SK-N-SH treated with all-trans-retinoic acid at 6 μM for 48 hours (cell line): ENCODE results near the gene ACYP1.

Experiments used
- ATAC-seq: fragments of 200-7000 bp; cut with Tn5 transposase; 3 replicates; pipeline ENCODE4 v1.9.1; 2020; ENCODE audit warnings: mild to moderate bottlenecking, moderate library complexity
- ARNTL ChIP-seq: fragments of 450-650 bp; formaldehyde crosslinking; IDR thresholded peaks from 2 replicates; pipeline ENCODE4 v1.5.0; 2020; ENCODE audit warnings: low read depth, mild to moderate bottlenecking, moderate library complexity, borderline replicate concordance
- BACH2 ChIP-seq: fragments of 250-450 bp; sonication (Bioruptor Pico); IDR thresholded peaks from 2 replicates; pipeline ENCODE4 v1.9.0; 2021; ENCODE audit warnings: mild to moderate bottlenecking, borderline replicate concordance
- CSDC2 ChIP-seq: fragments of 250-450 bp; sonication (Bioruptor Pico); IDR thresholded peaks from 2 replicates; pipeline ENCODE4 v1.5.0; 2020; ENCODE audit warnings: mild to moderate bottlenecking, moderate library complexity
- ESRRG ChIP-seq: fragments of 250-450 bp; sonication (Bioruptor Pico); IDR thresholded peaks from 2 replicates; pipeline ENCODE4 v1.6.1; 2021; ENCODE audit warnings: mild to moderate bottlenecking
- GLIS3 ChIP-seq: fragments of 250-450 bp; sonication (Bioruptor Pico); IDR thresholded peaks from 2 replicates; pipeline ENCODE4 v1.5.0; 2020; ENCODE audit warnings: mild to moderate bottlenecking, moderate library complexity
- ISL1 ChIP-seq: fragments of 250-450 bp; sonication (Bioruptor Pico); IDR thresholded peaks from 2 replicates; pipeline ENCODE4 v2.1.2; 2022; ENCODE audit warnings: mild to moderate bottlenecking, moderate library complexity
- OSR1 ChIP-seq: fragments of 250-450 bp; sonication (Bioruptor Pico); IDR thresholded peaks from 2 replicates; pipeline ENCODE4 v1.8.0; 2022; ENCODE audit warnings: moderate library complexity, mild to moderate bottlenecking, inconsistent platforms
- PATZ1 ChIP-seq: fragments of 250-450 bp; sonication (Bioruptor Pico); IDR thresholded peaks from 2 replicates; pipeline ENCODE4 v1.8.0; 2020; ENCODE audit warnings: mild to moderate bottlenecking, moderate library complexity, borderline replicate concordance
- PPARA ChIP-seq: fragments of 250-450 bp; sonication (Bioruptor Pico); IDR thresholded peaks from 2 replicates; pipeline ENCODE4 v1.5.0; 2020; ENCODE audit warnings: mild to moderate bottlenecking, borderline replicate concordance
- RARB ChIP-seq: fragments of 250-450 bp; sonication (Bioruptor Pico); IDR thresholded peaks from 2 replicates; pipeline ENCODE4 v1.8.0; 2021; ENCODE audit warnings: mild to moderate bottlenecking, moderate library complexity
- SNAI2 ChIP-seq: fragments of 250-450 bp; sonication (Bioruptor Pico); IDR thresholded peaks from 2 replicates; pipeline ENCODE4 v1.5.0; 2020; ENCODE audit warnings: mild to moderate bottlenecking, moderate library complexity
- TCF4 ChIP-seq: fragments of 250-450 bp; sonication (Bioruptor Pico); IDR thresholded peaks from 2 replicates; pipeline ENCODE4 v1.8.0; 2021; ENCODE audit warnings: mild to moderate bottlenecking, moderate library complexity, borderline replicate concordance
- TOX ChIP-seq: fragments of 250-450 bp; sonication (Bioruptor Pico); IDR thresholded peaks from 2 replicates; pipeline ENCODE4 v1.8.0; 2021; ENCODE audit warnings: mild to moderate bottlenecking, moderate library complexity, borderline replicate concordance
- ZFP3 ChIP-seq: fragments of 250-450 bp; sonication (Bioruptor Pico); IDR thresholded peaks from 2 replicates; pipeline ENCODE4 v1.5.0; 2020; ENCODE audit warnings: mild to moderate bottlenecking, moderate library complexity
- ZFP30 ChIP-seq: fragments of 450-650 bp; formaldehyde crosslinking; IDR thresholded peaks from 2 replicates; pipeline ENCODE4 v1.5.0; 2022; ENCODE audit warnings: mild to moderate bottlenecking, moderate library complexity
- ZNF565 ChIP-seq: fragments of 450-650 bp; formaldehyde crosslinking; conservative IDR thresholded peaks from 2 replicates; pipeline ENCODE4 v1.5.0; 2020; ENCODE audit warnings: low read depth, mild to moderate bottlenecking, moderate library complexity
- ZNF70 ChIP-seq: fragments of 450-650 bp; formaldehyde crosslinking; IDR thresholded peaks from 2 replicates; pipeline ENCODE4 v1.5.0; 2020; ENCODE audit warnings: mild to moderate bottlenecking, moderate library complexity
- ZNF8 ChIP-seq: fragments of 450-650 bp; formaldehyde crosslinking; IDR thresholded peaks from 2 replicates; pipeline ENCODE4 v1.5.0; 2020; ENCODE audit warnings: mild to moderate bottlenecking, moderate library complexity
- TF ChIP-seq, protein P1 (sequence below): fragments of 250-450 bp; sonication (Bioruptor Pico); IDR thresholded peaks from 2 replicates; pipeline ENCODE4 v1.8.0; 2021; ENCODE audit warnings: low read depth, mild to moderate bottlenecking, moderate library complexity, borderline replicate concordance
- TF ChIP-seq, protein P2 (sequence below): fragments of 250-450 bp; sonication (Bioruptor Pico); IDR thresholded peaks from 2 replicates; pipeline ENCODE4 v1.5.1; 2020; ENCODE audit warnings: low read depth, mild to moderate bottlenecking, moderate library complexity
- TF ChIP-seq, protein P3 (sequence below): fragments of 250-450 bp; sonication (Bioruptor Pico); IDR thresholded peaks from 2 replicates; pipeline ENCODE4 v1.5.0; 2020; ENCODE audit warnings: mild to moderate bottlenecking, moderate library complexity

Gene ACYP1

GRCh38 chr14:75095690-75096089 lies 31.9 kb upstream of the ACYP1 start:
- ATAC-seq, result no peak
- no peak for TF ChIP-seq ZNF565 (CRISPR knock-in tag)
- no peak for TF ChIP-seq OSR1
- no peak for TF ChIP-seq SNAI2 (CRISPR knock-in tag)
- TF ChIP-seq, protein P1, sequence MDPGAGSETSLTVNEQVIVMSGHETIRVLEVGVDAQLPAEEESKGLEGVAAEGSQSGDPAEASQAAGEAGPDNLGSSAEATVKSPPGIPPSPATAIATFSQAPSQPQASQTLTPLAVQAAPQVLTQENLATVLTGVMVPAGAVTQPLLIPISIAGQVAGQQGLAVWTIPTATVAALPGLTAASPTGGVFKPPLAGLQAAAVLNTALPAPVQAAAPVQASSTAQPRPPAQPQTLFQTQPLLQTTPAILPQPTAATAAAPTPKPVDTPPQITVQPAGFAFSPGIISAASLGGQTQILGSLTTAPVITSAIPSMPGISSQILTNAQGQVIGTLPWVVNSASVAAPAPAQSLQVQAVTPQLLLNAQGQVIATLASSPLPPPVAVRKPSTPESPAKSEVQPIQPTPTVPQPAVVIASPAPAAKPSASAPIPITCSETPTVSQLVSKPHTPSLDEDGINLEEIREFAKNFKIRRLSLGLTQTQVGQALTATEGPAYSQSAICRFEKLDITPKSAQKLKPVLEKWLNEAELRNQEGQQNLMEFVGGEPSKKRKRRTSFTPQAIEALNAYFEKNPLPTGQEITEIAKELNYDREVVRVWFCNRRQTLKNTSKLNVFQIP (CRISPR knock-in tag), result no peak
- TF ChIP-seq, protein P2, sequence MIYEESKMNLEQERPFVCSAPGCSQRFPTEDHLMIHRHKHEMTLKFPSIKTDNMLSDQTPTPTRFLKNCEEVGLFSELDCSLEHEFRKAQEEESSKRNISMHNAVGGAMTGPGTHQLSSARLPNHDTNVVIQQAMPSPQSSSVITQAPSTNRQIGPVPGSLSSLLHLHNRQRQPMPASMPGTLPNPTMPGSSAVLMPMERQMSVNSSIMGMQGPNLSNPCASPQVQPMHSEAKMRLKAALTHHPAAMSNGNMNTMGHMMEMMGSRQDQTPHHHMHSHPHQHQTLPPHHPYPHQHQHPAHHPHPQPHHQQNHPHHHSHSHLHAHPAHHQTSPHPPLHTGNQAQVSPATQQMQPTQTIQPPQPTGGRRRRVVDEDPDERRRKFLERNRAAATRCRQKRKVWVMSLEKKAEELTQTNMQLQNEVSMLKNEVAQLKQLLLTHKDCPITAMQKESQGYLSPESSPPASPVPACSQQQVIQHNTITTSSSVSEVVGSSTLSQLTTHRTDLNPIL (CRISPR knock-in tag), result no peak
- no peak for TF ChIP-seq TCF4 (CRISPR knock-in tag)

DNA sequence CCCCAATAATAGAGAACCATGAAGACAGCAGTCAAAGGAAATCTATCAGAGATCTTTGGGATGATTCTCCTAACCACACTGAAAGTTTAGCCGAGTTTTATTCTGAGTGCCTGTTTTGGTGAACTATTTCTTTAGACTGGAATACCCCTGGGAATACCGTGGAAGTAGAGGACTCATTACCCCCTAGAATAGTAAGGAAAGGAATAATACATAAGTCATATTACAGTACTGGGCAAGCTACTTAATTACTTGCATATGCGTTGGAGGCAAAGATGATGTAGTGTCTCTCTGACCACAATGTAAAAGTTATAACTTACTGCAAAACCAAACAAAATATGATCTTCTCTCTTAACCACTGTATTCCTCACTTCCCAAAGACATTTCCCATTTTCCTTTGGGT lies 31.1 kb upstream of the ACYP1 start:
- no peak for ATAC-seq
- TF ChIP-seq TCF4 (CRISPR knock-in tag) (no peak), ZNF565 (CRISPR knock-in tag) (no peak), RARB (CRISPR knock-in tag) (no peak), CSDC2 (CRISPR knock-in tag) (no peak), PATZ1 (CRISPR knock-in tag) (no peak), ESRRG (CRISPR knock-in tag) (no peak), OSR1 (no peak), ZFP30 (no peak), SNAI2 (CRISPR knock-in tag) (no peak), TOX (no peak), ISL1 (no peak), ZNF70 (CRISPR knock-in tag) (no peak), GLIS3 (CRISPR knock-in tag) (no peak), PPARA (CRISPR knock-in tag) (no peak), ZNF8 (CRISPR knock-in tag) (no peak), ZFP3 (CRISPR knock-in tag) (no peak)
- TF ChIP-seq, protein P2 (CRISPR knock-in tag), result no peak
- TF ChIP-seq, protein P1 (CRISPR knock-in tag), result no peak
- TF ChIP-seq, protein P3, sequence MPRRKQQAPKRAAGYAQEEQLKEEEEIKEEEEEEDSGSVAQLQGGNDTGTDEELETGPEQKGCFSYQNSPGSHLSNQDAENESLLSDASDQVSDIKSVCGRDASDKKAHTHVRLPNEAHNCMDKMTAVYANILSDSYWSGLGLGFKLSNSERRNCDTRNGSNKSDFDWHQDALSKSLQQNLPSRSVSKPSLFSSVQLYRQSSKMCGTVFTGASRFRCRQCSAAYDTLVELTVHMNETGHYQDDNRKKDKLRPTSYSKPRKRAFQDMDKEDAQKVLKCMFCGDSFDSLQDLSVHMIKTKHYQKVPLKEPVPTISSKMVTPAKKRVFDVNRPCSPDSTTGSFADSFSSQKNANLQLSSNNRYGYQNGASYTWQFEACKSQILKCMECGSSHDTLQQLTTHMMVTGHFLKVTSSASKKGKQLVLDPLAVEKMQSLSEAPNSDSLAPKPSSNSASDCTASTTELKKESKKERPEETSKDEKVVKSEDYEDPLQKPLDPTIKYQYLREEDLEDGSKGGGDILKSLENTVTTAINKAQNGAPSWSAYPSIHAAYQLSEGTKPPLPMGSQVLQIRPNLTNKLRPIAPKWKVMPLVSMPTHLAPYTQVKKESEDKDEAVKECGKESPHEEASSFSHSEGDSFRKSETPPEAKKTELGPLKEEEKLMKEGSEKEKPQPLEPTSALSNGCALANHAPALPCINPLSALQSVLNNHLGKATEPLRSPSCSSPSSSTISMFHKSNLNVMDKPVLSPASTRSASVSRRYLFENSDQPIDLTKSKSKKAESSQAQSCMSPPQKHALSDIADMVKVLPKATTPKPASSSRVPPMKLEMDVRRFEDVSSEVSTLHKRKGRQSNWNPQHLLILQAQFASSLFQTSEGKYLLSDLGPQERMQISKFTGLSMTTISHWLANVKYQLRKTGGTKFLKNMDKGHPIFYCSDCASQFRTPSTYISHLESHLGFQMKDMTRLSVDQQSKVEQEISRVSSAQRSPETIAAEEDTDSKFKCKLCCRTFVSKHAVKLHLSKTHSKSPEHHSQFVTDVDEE (CRISPR knock-in tag), result no peak
- TF ChIP-seq, all 23 proteins: peak for 0

- ATAC-seq, result no peak
- TF ChIP-seq ARNTL (CRISPR knock-in tag) (no peak), ZNF565 (CRISPR knock-in tag) (no peak), ISL1 (no peak), PPARA (CRISPR knock-in tag) (no peak), ZNF70 (CRISPR knock-in tag) (no peak), BACH2 (CRISPR knock-in tag) (no peak)
- TF ChIP-seq, protein P1 (CRISPR knock-in tag), result no peak
These were observed 28.9 kb upstream of the ACYP1 start for GRCh38 chr14:75092698-75093097.
